ENCODE measurements around the gene SSR1. TPM values are rescaled to one million over a fixed set of nuclear protein-coding genes. Genes with fewer than 3 reads are reported as not detected.

SSR1 gene
- total RNA-seq, 4 donors from 2014 or later: 26.6 to 65.7 (median 36.8) TPM

DNA sequence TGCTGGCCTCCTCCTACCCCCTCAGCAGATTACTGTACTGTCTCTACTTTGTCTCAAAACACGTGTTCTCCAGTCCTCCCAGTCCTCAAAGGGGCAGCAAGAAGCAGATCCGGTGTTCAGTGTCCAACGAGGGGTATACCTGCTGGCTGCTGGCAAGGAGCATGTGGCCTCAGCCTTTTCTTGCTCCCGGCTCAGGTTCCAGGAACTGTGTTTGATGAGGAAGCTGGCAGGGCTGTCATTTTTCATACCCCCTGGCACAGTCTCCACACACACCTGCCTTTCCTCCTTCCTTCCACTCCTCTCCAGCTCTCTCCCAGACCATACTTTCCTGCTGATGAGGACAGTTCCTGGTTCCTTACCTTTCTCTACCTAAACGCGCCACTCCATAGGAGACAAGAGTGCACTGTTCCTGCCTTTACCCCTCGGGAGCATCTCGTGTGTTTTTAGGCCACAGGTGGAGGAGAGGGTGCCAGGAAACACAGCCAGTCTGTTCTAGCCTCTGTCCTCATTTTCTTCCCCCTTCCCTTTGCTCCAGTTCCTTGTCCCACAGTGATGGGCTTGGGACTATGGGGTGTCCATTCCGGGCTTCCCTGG lies 77.2 kb downstream of the SSR1 start:
- peaks cover 0 to 18% (median 0%) of the 10 kb centered on the region in 4 donors for H3K4me1 ChIP-seq
- H3K36me3 ChIP-seq: peaks cover 0 to 48% (median 0%) of the 10 kb centered on the region in 3 donors
- H3K4me3 ChIP-seq: no peak overlapping the region
- no peaks in the 10 kb centered on the region for H3K9me3 ChIP-seq
- DNase-seq: no peak
- H3K27me3 ChIP-seq: no peaks in the 10 kb centered on the region
- peak overlapping the region in 2 of 4 donors; percentile 2 to 40 for H3K27ac ChIP-seq
- TF ChIP-seq POLR2A (IDR thresholded peaks at IDR 0.05): no peak

GRCh38 chr6:7234547-7234946 lies 78.5 kb downstream of the SSR1 start:
- Histone ChIP-seq H3K27ac (no peak overlapping the region), H3K27me3 (no peaks in the 10 kb centered on the region), H3K9me3 (no peaks in the 10 kb centered on the region), H3K4me3 (no peak overlapping the region), H3K4me1 (peaks cover 0 to 18% (median 0%) of the 10 kb centered on the region in 4 donors), H3K36me3 (peaks cover 0 to 51% (median 0%) of the 10 kb centered on the region in 3 donors)
- no peak for TF ChIP-seq CTCF (IDR thresholded peaks at IDR 0.05)
- no peak for TF ChIP-seq POLR2A (IDR thresholded peaks at IDR 0.05)
- no peak for DNase-seq

DNA sequence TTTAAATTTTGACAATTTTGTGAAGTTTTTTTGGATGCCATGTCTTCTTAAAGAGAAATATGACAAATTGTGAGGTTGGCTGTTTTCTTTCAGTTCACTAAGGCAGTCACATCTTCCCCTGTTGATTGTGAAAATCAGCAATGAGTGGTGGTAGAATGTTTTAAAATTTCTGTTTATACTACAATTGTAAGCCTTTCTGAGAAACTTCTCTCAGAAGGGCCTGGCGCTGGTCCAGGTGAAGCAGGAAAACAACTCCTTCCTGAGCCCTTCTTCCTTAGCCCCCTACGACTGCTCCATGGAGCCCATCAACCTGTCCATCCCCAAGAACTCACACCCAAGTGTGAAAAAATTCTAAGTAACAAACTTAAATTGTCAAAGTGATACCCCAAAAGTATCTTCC lies 80.6 kb downstream of the SSR1 start:
- H3K36me3 ChIP-seq: peaks cover 0 to 70% (median 0%) of the 10 kb centered on the region in 3 donors
- no peak overlapping the region for H3K27ac ChIP-seq

DNA sequence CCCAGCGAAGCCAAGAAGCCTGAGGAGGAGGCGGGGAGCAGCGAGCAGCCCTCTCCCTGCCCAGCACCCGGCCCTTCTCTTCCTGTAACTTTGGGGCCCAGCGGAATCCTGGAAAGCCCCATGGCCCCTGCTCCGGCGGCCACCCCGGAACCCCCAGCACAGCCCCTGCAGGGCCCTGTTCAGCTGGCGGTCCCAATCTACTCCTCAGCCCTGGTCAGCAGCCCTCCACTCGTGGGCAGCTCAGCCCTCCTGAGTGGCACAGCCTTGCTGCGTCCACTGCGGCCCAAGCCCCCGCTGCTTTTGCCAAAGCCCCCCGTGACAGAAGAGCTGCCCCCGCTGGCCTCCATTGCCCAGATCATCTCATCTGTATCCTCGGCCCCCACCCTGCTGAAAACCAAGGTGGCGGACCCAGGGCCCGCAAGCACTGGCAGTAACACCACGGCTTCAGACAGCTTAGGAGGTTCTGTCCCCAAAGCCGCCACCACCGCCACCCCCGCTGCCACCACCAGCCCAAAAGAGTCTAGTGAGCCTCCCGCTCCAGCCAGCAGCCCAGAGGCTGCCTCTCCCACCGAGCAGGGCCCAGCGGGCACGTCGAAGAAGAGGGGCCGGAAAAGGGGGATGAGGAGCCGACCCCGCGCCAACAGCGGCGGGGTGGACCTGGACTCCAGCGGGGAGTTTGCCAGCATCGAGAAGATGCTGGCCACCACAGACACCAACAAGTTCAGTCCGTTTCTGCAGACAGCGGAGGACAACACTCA lies 81.9 kb downstream of the SSR1 start:
- Histone ChIP-seq H3K4me3 (no peak overlapping the region), H3K36me3 (peaks cover 0 to 82% (median 0%) of the 10 kb centered on the region in 3 donors), H3K9me3 (no peaks in the 10 kb centered on the region), H3K27ac (no peak overlapping the region), H3K4me1 (peaks cover 0 to 14% (median 0%) of the 10 kb centered on the region in 4 donors), H3K27me3 (no peaks in the 10 kb centered on the region)
- TF ChIP-seq CTCF (IDR thresholded peaks at IDR 0.05) (no peak), POLR2A (IDR thresholded peaks at IDR 0.05) (no peak)
- DNase-seq: peak in 1 of 3 donors; percentile 42

More for the DNA sequence above, 80.6 kb downstream of the SSR1 start:
- no peak for DNase-seq
- Histone ChIP-seq H3K9me3 (no peaks in the 10 kb centered on the region), H3K4me1 (peaks cover 0 to 18% (median 0%) of the 10 kb centered on the region in 4 donors), H3K27me3 (no peaks in the 10 kb centered on the region), H3K4me3 (no peak overlapping the region)
- TF ChIP-seq POLR2A (IDR thresholded peaks at IDR 0.05): no peak
- no peak for TF ChIP-seq CTCF (IDR thresholded peaks at IDR 0.05)

DNA sequence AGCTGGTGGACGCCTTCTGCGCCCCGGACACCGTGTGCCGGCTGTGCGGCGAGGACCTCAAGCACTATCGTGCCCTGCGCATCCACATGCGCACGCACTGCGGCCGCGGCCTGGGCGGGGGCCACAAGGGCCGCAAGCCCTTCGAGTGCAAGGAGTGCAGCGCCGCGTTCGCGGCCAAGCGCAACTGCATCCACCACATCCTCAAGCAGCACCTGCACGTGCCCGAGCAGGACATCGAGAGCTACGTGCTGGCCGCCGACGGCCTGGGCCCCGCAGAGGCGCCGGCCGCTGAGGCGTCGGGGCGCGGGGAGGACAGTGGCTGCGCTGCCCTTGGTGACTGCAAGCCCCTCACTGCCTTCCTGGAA lies 82.7 kb downstream of the SSR1 start:
- no peaks in the 10 kb centered on the region for H3K27me3 ChIP-seq
- TF ChIP-seq POLR2A (IDR thresholded peaks at IDR 0.05) (no peak), CTCF (IDR thresholded peaks at IDR 0.05) (no peak)
- H3K4me1 ChIP-seq: peaks cover 0 to 6% (median 0%) of the 10 kb centered on the region in 4 donors
- H3K4me3 ChIP-seq: no peak overlapping the region
- DNase-seq: no peak
- no peak overlapping the region for H3K27ac ChIP-seq
- H3K9me3 ChIP-seq: no peaks in the 10 kb centered on the region
- peaks cover 0 to 83% (median 0%) of the 10 kb centered on the region in 3 donors for H3K36me3 ChIP-seq

Data from Peyer's patch (tissue), 4 donors.